Activated B cell treated with CpG ODN at 0.5 μM for 24 hours (primary cell): ENCODE measurements around the gene CDSN. TPM values are rescaled to one million over a fixed set of nuclear protein-coding genes. Genes with fewer than 3 reads are reported as not detected.

Experiments used
- ATAC-seq: fragments of 200-7000 bp; cut with Tn5 transposase; one replicate; pipeline ENCODE4 v1.10.0; 2021; ENCODE audit warnings: low read depth, mild to moderate bottlenecking, moderate library complexity
- CTCF ChIA-PET: fragments of 350-600 bp; sonication (Branson Sonifier 250); formaldehyde crosslinking; loops from one replicate; lab custom pipeline; 2021; ENCODE audit warnings: antibody characterized with exemption; lab: Charles Lee
- POLR2A ChIA-PET: fragments of 350-600 bp; sonication (Branson Sonifier 250); formaldehyde crosslinking; loops from one replicate; lab custom pipeline; 2021; ENCODE audit warnings: antibody characterized with exemption; lab: Charles Lee
- DNase-seq: peaks from one replicate; pipeline ENCODE4 v3.0.0; 2022
- H3K27ac Mint-ChIP-seq: one replicate; pipeline ENCODE4 v1.8.0; 2020; ENCODE audit warnings: mixed read lengths
- H3K27me3 Mint-ChIP-seq: one replicate; pipeline ENCODE4 v1.8.0; 2021; ENCODE audit warnings: mixed read lengths
- H3K36me3 Mint-ChIP-seq: one replicate; pipeline ENCODE4 v1.8.0; 2021; ENCODE audit warnings: low read depth, mixed read lengths
- H3K4me1 Mint-ChIP-seq: one replicate; pipeline ENCODE4 v1.8.0; 2021; ENCODE audit warnings: mixed read lengths
- H3K4me3 Mint-ChIP-seq: one replicate; pipeline ENCODE4 v1.8.0; 2020; ENCODE audit warnings: mild to moderate bottlenecking, mixed read lengths
- H3K9me3 Mint-ChIP-seq: one replicate; pipeline ENCODE4 v1.8.0; 2020; ENCODE audit warnings: mixed read lengths
- CTCF ChIP-seq: fragments of 200-600 bp; IDR thresholded peaks from one replicate; pipeline ENCODE4 v1.8.0; 2022; ENCODE audit warnings: antibody characterized with exemption, mild to moderate bottlenecking
- intact Hi-C: fragments of 100-400 bp; cut with micrococcal nuclease; formaldehyde crosslinking; loops from one replicate; pipeline ENCODE4 v1.15.1; 2024
- total RNA-seq: library from RNA; stranded (reverse); gene quantifications from 2 replicates; pipeline ENCODE4 v1.2.3, GENCODE V29; 2022

The CDSN gene
- total RNA-seq, 1 donor from 2014 or later, result not detected

- ChIA-PET POLR2A (interaction anchor here (0.6 to 2.3 kb wide), 11 partner anchors 11 to 1019 kb away, joined by 3 to 20 read pairs (median 4); partner anchors contain the start of genes HLA-C and VARS2), CTCF (interaction anchor here (2.1 kb wide), 1 partner anchor 208 kb away, joined by 9 read pairs; no protein-coding TSS in a partner anchor)
- ATAC-seq, result peak; percentile 91
- no peaks in the 10 kb centered on the region for H3K27me3 Mint-ChIP-seq
- intact Hi-C loops, result loop anchor here (1.0 to 5.0 kb wide), 4 partner anchors 21 to 1216 kb away; partner anchors contain the start of gene HLA-A
- H3K4me1 Mint-ChIP-seq, result peaks cover 34% of the 10 kb centered on the region
- peak; percentile 98 for DNase-seq
- no peaks in the 10 kb centered on the region for H3K9me3 Mint-ChIP-seq
- H3K27ac Mint-ChIP-seq, result peak within 1 kb of the TSS; percentile 90
- peaks cover 24% of the 10 kb centered on the region for H3K36me3 Mint-ChIP-seq
- peak within 1 kb of the TSS; percentile 95 for H3K4me3 Mint-ChIP-seq
- no peak for TF ChIP-seq CTCF
These were observed 38.1 kb upstream of the CDSN start, which contains the start of gene TCF19 for GRCh38 chr6:31158140-31158862. TSS of gene TCF19 (plus strand) at chr6:31158589. CDS start at chr6:31159470, 881 bp downstream.

GRCh38 chr6:31157513-31158139 lies 37.4 kb upstream of the CDSN start, which contains the start of gene CCHCR1:
TSS of gene CCHCR1 (minus strand) at chr6:31157802. CDS start at chr6:31157600, 202 bp downstream.
- no peak for ATAC-seq

GRCh38 chr6:31156641-31157040 lies 36.4 kb upstream of the CDSN start:
- H3K4me3 Mint-ChIP-seq, result peak overlapping the region; percentile 95
- H3K4me1 Mint-ChIP-seq, result peaks cover 30% of the 10 kb centered on the region
- no peak for TF ChIP-seq CTCF
- H3K36me3 Mint-ChIP-seq, result peaks cover 22% of the 10 kb centered on the region
- H3K9me3 Mint-ChIP-seq, result no peaks in the 10 kb centered on the region
- CTCF ChIA-PET, result no interaction called here
- ATAC-seq, result no peak
- no peak for DNase-seq
- intact Hi-C loops, result loop anchor here (5.0 kb wide), 2 partner anchors 306 to 1214 kb away; partner anchors contain the start of gene HLA-A
- no peak overlapping the region for H3K27ac Mint-ChIP-seq
- POLR2A ChIA-PET, result interaction anchor here (0.6 kb wide), 1 partner anchor 36 kb away, joined by 4 read pairs; no protein-coding TSS in a partner anchor
- no peaks in the 10 kb centered on the region for H3K27me3 Mint-ChIP-seq

More at GRCh38 chr6:31157513-31158139, 37.4 kb upstream of the CDSN start, which contains the start of gene CCHCR1:
- intact Hi-C loops, result loop anchor here (1.0 to 5.0 kb wide), 4 partner anchors 20 to 1215 kb away; partner anchors contain the start of gene HLA-A
- H3K36me3 Mint-ChIP-seq, result peaks cover 26% of the 10 kb centered on the region
- peak within 1 kb of the TSS; percentile 95 for H3K4me3 Mint-ChIP-seq
- POLR2A ChIA-PET, result interaction anchor here (0.5 to 2.3 kb wide), 8 partner anchors 10 to 543 kb away, joined by 3 to 20 read pairs (median 4); partner anchors contain the start of gene HLA-C
- no peaks in the 10 kb centered on the region for H3K27me3 Mint-ChIP-seq
- H3K9me3 Mint-ChIP-seq, result no peaks in the 10 kb centered on the region
- TF ChIP-seq CTCF, result no peak
- peaks cover 30% of the 10 kb centered on the region for H3K4me1 Mint-ChIP-seq
- CTCF ChIA-PET, result interaction anchor here (2.1 kb wide), 1 partner anchor 209 kb away, joined by 9 read pairs; no protein-coding TSS in a partner anchor
- H3K27ac Mint-ChIP-seq, result peak within 1 kb of the TSS; percentile 90
- no peak for DNase-seq

- TF ChIP-seq CTCF, result no peak
- ChIA-PET POLR2A (interaction anchor here (0.5 kb wide), 1 partner anchor 1087 kb away, joined by 3 read pairs; no protein-coding TSS in a partner anchor), CTCF (no interaction called here)
- no peak for DNase-seq
- no peak for ATAC-seq
- intact Hi-C loops, result no loop called here
- no peaks in the 10 kb centered on the region for H3K27me3 Mint-ChIP-seq
- H3K4me1 Mint-ChIP-seq, result peaks cover 23% of the 10 kb centered on the region
- no peak overlapping the region for H3K4me3 Mint-ChIP-seq
- H3K9me3 Mint-ChIP-seq, result no peaks in the 10 kb centered on the region
- peaks cover 40% of the 10 kb centered on the region for H3K36me3 Mint-ChIP-seq
- no peak overlapping the region for H3K27ac Mint-ChIP-seq
These were observed 34.2 kb upstream of the CDSN start for GRCh38 chr6:31154436-31154835.
